Lower leg skin (tissue), 4 donors: ENCODE data around the gene MYO18A. TPM values are rescaled to one million over a fixed set of nuclear protein-coding genes. Genes with fewer than 3 reads are reported as not detected.
A peak's percentile ranks its signal among the peaks of the same experiment; 100 is the strongest.
"Not testable (repeated sequence)": the region's sequence is repeated elsewhere in the genome, so short reads cannot be mapped to it uniquely, and the experiment has no call there.

Source experiments
- DNase-seq, 2 donors: peaks; one replicate each; pipeline ENCODE4 v3.0.0-alpha.2; 2019; ENCODE audit warnings: low spot score in 2 of 2
- H3K4me3 ChIP-seq: fragments of 200-600 bp; sonication (generic); 2 replicates; pipeline ENCODE4 v1.5.1; 2017; ENCODE audit warnings: mild to moderate bottlenecking, low read depth; ENCODE audit not compliant: poor library complexity, severe bottlenecking
- CTCF ChIP-seq, 3 donors: fragments of 450-650 bp; IDR thresholded peaks; one replicate each; pipeline ENCODE4 v1.5.1; 2016; ENCODE audit warnings: antibody characterized with exemption in 3 of 3, mild to moderate bottlenecking in 3 of 3, moderate library complexity in 2 of 3
- POLR2A ChIP-seq, 2 donors: fragments of 450-650 bp; IDR thresholded peaks; one replicate each; pipeline ENCODE4 v1.6.1; 2016 to 2017; ENCODE audit warnings: antibody characterized with exemption in 2 of 2, mild to moderate bottlenecking in 1 of 2, moderate library complexity in 1 of 2
- WGBS, 2 donors: methylation state at CpG; one replicate each; pipeline ENCODE4 v1.1.5; 2018; 5-methylcytosine and 5-hydroxymethylcytosine counted together
- intact Hi-C: fragments of 100-400 bp; cut with DNase I; formaldehyde crosslinking; loops from one replicate; pipeline ENCODE4 v1.15.0; 2023; ENCODE audit warnings: low total_unique reads
- total RNA-seq, 4 donors: library from RNA; depleted of rRNA; stranded (reverse); fragments of >200 nt; gene quantifications; one replicate each; pipeline ENCODE4 v1.1.0, GENCODE V29; 2016

Gene MYO18A
- total RNA-seq, 4 donors from 2014 or later, result 87.3 to 123 (median 94.0) TPM

- TF ChIP-seq POLR2A (IDR thresholded peaks at IDR 0.05) (no peak), CTCF (IDR thresholded peaks at IDR 0.05) (no peak)
- no peak overlapping the region for H3K4me3 ChIP-seq
- intact Hi-C loops, result loop anchor here (2.0 kb wide), 2 partner anchors 70 to 144 kb away; no protein-coding TSS in a partner anchor
- 28 to 29% methylated on average over 5 of the region's 5 CpGs for WGBS, 2 donors
- DNase-seq, result no peak
Measured at GRCh38 chr17:29148257-29148789, 31.9 kb downstream of the MYO18A start.

DNA sequence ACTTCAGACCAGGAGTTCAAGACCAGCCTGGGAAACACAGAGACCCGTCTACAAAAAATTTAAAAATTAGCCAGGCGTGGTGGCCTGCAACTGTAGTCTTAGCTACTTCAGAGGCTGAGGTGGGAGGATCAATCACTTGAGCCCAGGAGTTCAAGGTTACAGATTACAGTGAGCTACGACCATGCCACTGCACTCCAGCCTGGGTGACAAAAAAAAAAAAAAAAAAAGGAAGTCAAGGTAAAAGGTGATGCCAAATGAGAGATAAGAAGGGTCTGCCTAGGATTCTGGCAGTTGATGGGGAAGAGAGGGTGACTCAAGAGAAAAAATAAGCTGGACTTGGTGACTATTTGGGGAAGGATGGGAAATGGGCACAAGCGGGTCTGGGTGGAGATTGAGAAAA lies 32.5 kb downstream of the MYO18A start:
- TF ChIP-seq POLR2A (IDR thresholded peaks at IDR 0.05) (no peak), CTCF (IDR thresholded peaks at IDR 0.05) (no peak)
- DNase-seq, result no peak
- no peak overlapping the region for H3K4me3 ChIP-seq
- WGBS, 2 donors, result 86 to 91% methylated on average over 4 of the region's 4 CpGs
- intact Hi-C loops, result loop anchor here (2.0 kb wide), 2 partner anchors 71 to 145 kb away; no protein-coding TSS in a partner anchor

GRCh38 chr17:29147228-29147627 lies 33.0 kb downstream of the MYO18A start:
- WGBS, 2 donors, result 63 to 79% methylated on average over 2 of the region's 2 CpGs
- DNase-seq, intact Hi-C loops, H3K4me3 ChIP-seq: not testable (repeated sequence)

GRCh38 chr17:29146369-29146972 lies 33.7 kb downstream of the MYO18A start:
- 86 to 87% methylated on average over 2 of the region's 2 CpGs for WGBS, 2 donors
- TF ChIP-seq POLR2A (IDR thresholded peaks at IDR 0.05) (no peak), CTCF (IDR thresholded peaks at IDR 0.05) (no peak)
- intact Hi-C loops, result no loop called here
- no peak overlapping the region for H3K4me3 ChIP-seq
- no peak for DNase-seq

DNA sequence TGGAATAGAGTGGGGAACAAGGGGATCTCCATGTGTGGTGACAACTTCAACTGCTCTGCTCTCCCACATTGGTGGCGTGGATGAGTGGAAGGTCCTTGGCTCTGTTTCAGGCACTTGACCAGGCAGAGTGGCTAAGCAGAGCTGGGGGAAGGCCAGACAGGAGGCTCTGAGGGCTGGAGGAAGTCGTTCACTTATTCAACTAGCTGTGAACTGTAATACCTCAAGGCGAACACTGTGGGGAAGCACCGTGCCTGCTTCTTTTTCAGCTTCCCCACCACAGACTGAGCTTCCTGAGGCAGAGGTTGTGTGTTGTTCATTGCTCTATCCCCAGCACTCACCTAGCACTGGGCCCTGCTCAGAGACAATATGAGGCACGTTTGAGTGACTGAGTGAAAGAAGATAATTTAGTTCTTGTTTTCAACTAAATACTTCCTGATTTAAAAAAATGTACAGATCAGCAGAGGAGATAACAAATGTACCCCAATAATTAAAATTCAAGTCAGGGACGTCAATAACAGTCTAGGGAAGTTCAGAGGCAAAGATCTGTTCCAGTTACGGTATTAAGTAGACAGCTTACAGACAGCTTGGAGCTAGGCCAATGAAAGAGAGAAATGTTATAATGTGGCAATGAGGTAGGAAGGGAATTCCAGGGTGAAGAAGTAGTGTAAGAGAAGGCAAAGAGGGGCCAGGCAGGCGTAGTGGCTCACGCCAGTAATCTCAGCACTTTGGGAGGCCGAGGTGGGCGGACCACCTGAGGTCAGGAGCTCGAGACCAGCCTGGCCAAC lies 34.7 kb downstream of the MYO18A start:
- no peak for DNase-seq
- WGBS, 2 donors, result 45 to 46% methylated on average over 12 of the region's 12 CpGs
- H3K4me3 ChIP-seq, result no peak overlapping the region
- TF ChIP-seq CTCF (IDR thresholded peaks at IDR 0.05), result peak in 1 of 3 donors; percentile 18
- no peak for TF ChIP-seq POLR2A (IDR thresholded peaks at IDR 0.05)
- intact Hi-C loops, result no loop called here

GRCh38 chr17:29143894-29144293 lies 36.3 kb downstream of the MYO18A start:
- 62 to 69% methylated on average over 2 of the region's 2 CpGs for WGBS, 2 donors
- no peak for DNase-seq
- no peak overlapping the region for H3K4me3 ChIP-seq
- TF ChIP-seq CTCF (IDR thresholded peaks at IDR 0.05), result no peak
- no peak for TF ChIP-seq POLR2A (IDR thresholded peaks at IDR 0.05)
- intact Hi-C loops, result no loop called here
